IMR-90 (cell line): Measurements from ENCODE around the gene SH3BP2. TPM values are rescaled to one million over a fixed set of nuclear protein-coding genes. Genes with fewer than 3 reads are reported as not detected.
A peak's percentile ranks its signal among the peaks of the same experiment; 100 is the strongest.

Experiments
- ATAC-seq: fragments of 200-7000 bp; cut with Tn5 transposase; 2 replicates; pipeline ENCODE4 v1.9.1; 2020; ENCODE audit warnings: low read depth, mild to moderate bottlenecking, moderate library complexity
- BruUV-seq: library from RNA; stranded (reverse); fragments of 400-500 nt; replicated peaks from 2 replicates; lab custom pipeline; 2021; lab: Mats Ljungman, UMichigan
- CTCF ChIA-PET: fragments of 300-600 bp; formaldehyde crosslinking; extraction: SDS; loops from one replicate; lab custom pipeline; 2021; ENCODE audit warnings: antibody characterized with exemption; lab: Yijun Ruan, JAX
- POLR2A ChIA-PET: fragments of 300-600 bp; sonication (Branson Sonifier 250); formaldehyde crosslinking; loops from one replicate; lab custom pipeline; 2022; ENCODE audit warnings: antibody characterized with exemption; ENCODE audit not compliant: unreplicated experiment; lab: Charles Lee
- DNase-seq: peaks from one replicate; pipeline ENCODE4 v3.0.0; 2013
- H2AFZ ChIP-seq: replicated peaks from 2 replicates; pipeline ENCODE3; 2013; ENCODE audit warnings: low read length, mild to moderate bottlenecking; ENCODE audit not compliant: poor library complexity
- H2AK5ac ChIP-seq: 2 replicates; pipeline ENCODE4 v1.6.1; 2013; ENCODE audit warnings: low read depth, low read length, inconsistent platforms
- H2AK9ac ChIP-seq: replicated peaks from 2 replicates; pipeline ENCODE3; 2013; ENCODE audit warnings: mild to moderate bottlenecking, low read depth, low read length, moderate library complexity; ENCODE audit not compliant: poor library complexity
- H2BK120ac ChIP-seq: 2 replicates; pipeline ENCODE4 v1.6.1; 2013; ENCODE audit warnings: low read depth, low read length, inconsistent platforms
- H2BK15ac ChIP-seq: 3 replicates; pipeline ENCODE4 v1.6.1; 2013; ENCODE audit warnings: low read depth, low read length, inconsistent platforms
- H2BK20ac ChIP-seq: 2 replicates; pipeline ENCODE4 v1.6.1; 2013; ENCODE audit warnings: low read depth, mild to moderate bottlenecking, inconsistent platforms, low read length, moderate library complexity
- H2BK5ac ChIP-seq: 2 replicates; pipeline ENCODE4 v1.6.1; 2013; ENCODE audit warnings: mild to moderate bottlenecking, low read depth, low read length, inconsistent platforms; ENCODE audit not compliant: poor library complexity, severe bottlenecking
- H3K14ac ChIP-seq: replicated peaks from 2 replicates; pipeline ENCODE4 v1.6.1; 2013; ENCODE audit warnings: low read depth, low read length, inconsistent platforms
- H3K18ac ChIP-seq: 2 replicates; pipeline ENCODE4 v1.6.1; 2013; ENCODE audit warnings: low read depth, low read length, control low read depth
- H3K23ac ChIP-seq: 2 replicates; pipeline ENCODE4 v1.6.1; 2013; ENCODE audit warnings: low read depth, low read length, inconsistent platforms
- H3K27ac ChIP-seq: 2 replicates; pipeline ENCODE4 v1.5.1; 2013; ENCODE audit warnings: mild to moderate bottlenecking, control low read depth, low read length; ENCODE audit not compliant: insufficient read depth
- H3K27me3 ChIP-seq: 2 replicates; pipeline ENCODE4 v1.6.1; 2013; ENCODE audit warnings: low read length; ENCODE audit not compliant: control insufficient read depth, insufficient read depth
- H3K36me3 ChIP-seq: 2 replicates; pipeline ENCODE4 v1.6.1; 2013; ENCODE audit warnings: low read length, mixed read lengths; ENCODE audit not compliant: control insufficient read depth, insufficient read depth
- H3K4ac ChIP-seq: 2 replicates; pipeline ENCODE4 v1.6.1; 2013; ENCODE audit warnings: low read depth, low read length, inconsistent platforms
- H3K4me1 ChIP-seq: 2 replicates; pipeline ENCODE4 v1.6.1; 2013; ENCODE audit warnings: low read length, mixed read lengths; ENCODE audit not compliant: control insufficient read depth, insufficient read depth
- H3K4me2 ChIP-seq: 2 replicates; pipeline ENCODE4 v1.6.1; 2013; ENCODE audit warnings: low read depth, mild to moderate bottlenecking, control low read depth, low read length, moderate library complexity
- H3K4me3 ChIP-seq: 2 replicates; pipeline ENCODE4 v1.5.1; 2013; ENCODE audit warnings: low read depth, mild to moderate bottlenecking, control low read depth, low read length, moderate library complexity; ENCODE audit not compliant: insufficient read depth
- H3K56ac ChIP-seq: 2 replicates; pipeline ENCODE4 v1.6.1; 2013; ENCODE audit warnings: low read length, inconsistent platforms; ENCODE audit not compliant: insufficient read depth; ENCODE audit errors: extremely low read depth
- H3K79me1 ChIP-seq, 2 experiments: 2 replicates each; pipeline ENCODE4 v1.6.1; 2013; ENCODE audit warnings: low read length in 2 of 2, inconsistent platforms in 1 of 2, low read depth in 1 of 2
- H3K9ac ChIP-seq: 2 replicates; pipeline ENCODE4 v1.6.1; 2013; ENCODE audit warnings: low read depth, low read length, control low read depth
- H3K9me1 ChIP-seq: 2 replicates; pipeline ENCODE4 v1.6.1; 2013; ENCODE audit warnings: low read length, inconsistent platforms; ENCODE audit not compliant: insufficient read depth
- H3K9me3 ChIP-seq: 2 replicates; pipeline ENCODE4 v1.6.1; 2013; ENCODE audit warnings: low read length; ENCODE audit not compliant: control insufficient read depth, insufficient read depth
- H4K20me1 ChIP-seq: 2 replicates; pipeline ENCODE4 v1.6.1; 2013; ENCODE audit warnings: low read length, inconsistent platforms; ENCODE audit not compliant: insufficient read depth
- H4K5ac ChIP-seq: 2 replicates; pipeline ENCODE4 v1.6.1; 2013; ENCODE audit warnings: mild to moderate bottlenecking, low read depth, low read length, control low read depth
- H4K8ac ChIP-seq, 2 experiments: 2 replicates each; pipeline ENCODE4 v1.6.1; 2013; ENCODE audit warnings: low read depth in 2 of 2, low read length in 2 of 2, control low read depth in 1 of 2, inconsistent platforms in 1 of 2
- H4K91ac ChIP-seq: 2 replicates; pipeline ENCODE4 v1.6.1; 2013; ENCODE audit warnings: low read depth, low read length, inconsistent platforms; ENCODE audit not compliant: insufficient read depth
- NFE2L2 ChIP-seq: fragments of 150-350 bp; IDR thresholded peaks from 2 replicates; pipeline ENCODE4 v1.6.1; 2016; ENCODE audit warnings: low read depth, mild to moderate bottlenecking, low read length
- RCOR1 ChIP-seq: IDR thresholded peaks from 2 replicates; pipeline ENCODE4 v1.6.1; 2012; ENCODE audit warnings: mild to moderate bottlenecking, low read length, improper control_type of control experiment; ENCODE audit not compliant: insufficient replicate concordance
- RFX5 ChIP-seq: IDR thresholded peaks from 2 replicates; pipeline ENCODE4 v1.8.0; 2012; ENCODE audit warnings: low read depth, mild to moderate bottlenecking, low read length, moderate library complexity
- WGBS, 2 experiments: methylation state at CpG; one replicate each; pipeline versions ENCODE4 v1.1.5 to v1.1.7; 2013; ENCODE audit warnings: missing lambda C conversion rate in 2 of 2; ENCODE audit not compliant: insufficient read length in 1 of 2; ENCODE audit errors: extremely low coverage in 2 of 2; 5-methylcytosine and 5-hydroxymethylcytosine counted together
- dilution Hi-C: fragments of 300-500 bp; cut with HindIII; formaldehyde crosslinking; loops from one replicate; pipeline ENCODE4 v1.14.3; 2018; ENCODE audit warnings: low sequenced_read_pairs; ENCODE audit not compliant: unreplicated experiment
- in situ Hi-C: fragments of 300-500 bp; cut with MboI; formaldehyde crosslinking; loops from 3 replicates; pipeline ENCODE4 v1.14.3; 2019; ENCODE audit warnings: low sequenced_read_pairs, inconsistent platforms, mixed read lengths
- intact Hi-C: fragments of 100-400 bp; cut with micrococcal nuclease; formaldehyde crosslinking; loops from 2 replicates; pipeline ENCODE4 v1.10.0; 2022
- polyA plus RNA-seq, 3 experiments: library from polyadenylated mRNA; depleted of rRNA; stranded (reverse); fragments of >200 nt; gene quantifications; 2 replicates each; pipeline ENCODE4 v1.2.3, GENCODE V29; 2012; ENCODE audit warnings: low replicate concordance in 1 of 3
- total RNA-seq: library from RNA; depleted of rRNA; stranded (reverse); fragments of >200 nt; gene quantifications from 2 replicates; pipeline ENCODE4 v1.2.3, GENCODE V29; 2012
- TF ChIP-seq, protein P1 (sequence below): fragments of 150-350 bp; IDR thresholded peaks from 2 replicates; pipeline ENCODE4 v1.6.1; 2017; ENCODE audit warnings: mild to moderate bottlenecking, antibody characterized with exemption, low read length, low read depth

SH3BP2 gene
- total and polyA plus RNA-seq, 2 of the 4 experiments (the other 2 are of a cell fraction), result 9.0 to 37.2 TPM

DNA sequence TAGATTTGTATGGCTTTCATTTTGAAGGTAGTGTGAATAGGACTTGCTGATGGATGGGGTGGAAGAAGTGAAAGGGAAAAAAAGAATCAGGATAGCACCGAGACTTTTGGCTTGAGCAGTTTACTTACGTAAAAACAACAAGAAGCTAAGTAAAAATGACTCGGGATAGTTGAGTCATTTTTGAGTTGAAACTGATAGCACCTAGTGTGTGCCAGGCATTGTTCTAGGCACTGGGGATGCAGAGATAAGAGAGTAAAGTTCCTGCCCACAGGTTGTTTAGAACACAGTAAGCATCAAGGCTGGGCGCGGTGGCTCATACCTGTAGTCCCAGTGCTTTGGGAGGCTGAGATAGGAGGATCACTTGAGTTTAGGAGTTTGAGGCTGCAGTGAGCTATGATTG is 85.5 kb downstream of the SH3BP2 start:
- TF ChIP-seq NFE2L2, result no peak
- no peak for TF ChIP-seq RFX5
- no peak for TF ChIP-seq RCOR1
- TF ChIP-seq, protein P1, sequence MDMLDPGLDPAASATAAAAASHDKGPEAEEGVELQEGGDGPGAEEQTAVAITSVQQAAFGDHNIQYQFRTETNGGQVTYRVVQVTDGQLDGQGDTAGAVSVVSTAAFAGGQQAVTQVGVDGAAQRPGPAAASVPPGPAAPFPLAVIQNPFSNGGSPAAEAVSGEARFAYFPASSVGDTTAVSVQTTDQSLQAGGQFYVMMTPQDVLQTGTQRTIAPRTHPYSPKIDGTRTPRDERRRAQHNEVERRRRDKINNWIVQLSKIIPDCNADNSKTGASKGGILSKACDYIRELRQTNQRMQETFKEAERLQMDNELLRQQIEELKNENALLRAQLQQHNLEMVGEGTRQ, result no peak
- Histone ChIP-seq H2AFZ (no peak overlapping the region), H3K4ac (peak overlapping the region; percentile 69), H3K4me1 (peaks cover 6% of the 10 kb centered on the region), H3K14ac (peak overlapping the region; percentile 46), H3K56ac (no peak overlapping the region), H3K27ac (no peak overlapping the region), H4K5ac (peak overlapping the region; percentile 20; the same call in 1 of the 2 replicates), H3K79me1 (peaks cover 54 to 67% of the 10 kb centered on the region in 2 experiments), H3K18ac (no peak overlapping the region), H3K4me2 (no peak overlapping the region), H4K8ac (peak overlapping the region in 1 of 2 experiments; percentile 55; a peak in 1 of 4 replicates), H3K9me3 (no peaks in the 10 kb centered on the region), H3K27me3 (no peaks in the 10 kb centered on the region), H4K20me1 (peaks cover 37% of the 10 kb centered on the region), H3K9me1 (peaks cover 30% of the 10 kb centered on the region), H2BK15ac (no peak overlapping the region), H4K91ac (no peak overlapping the region), H2BK120ac (no peak overlapping the region), H2BK5ac (peak overlapping the region; percentile 46), H3K9ac (no peak overlapping the region), H2AK5ac (peak overlapping the region; percentile 57; the same call in 1 of the 2 replicates), H3K23ac (peak overlapping the region; percentile 59; the same call in 1 of the 2 replicates), H2BK20ac (no peak overlapping the region), H2AK9ac (no peak overlapping the region), H3K4me3 (no peak overlapping the region), H3K36me3 (peaks cover 12% of the 10 kb centered on the region)
- ChIA-PET POLR2A (no interaction called here), CTCF (no interaction called here)
- intact Hi-C loops, result no loop called here
- in situ Hi-C loops, result no loop called here
- BruUV-seq, result no TSS peak
- DNase-seq (no peak), ATAC-seq (no peak)
- WGBS, 2 experiments, result 88% methylated on average over 3 of the region's 5 CpGs; no CpG with 5 or more reads in 1 of the 2 experiments
- dilution Hi-C loops, result no loop called here
